T-helper 2 cell treated with Interferon-gamma antibody and Interleukin-4, amounts not matched to agents 5 μg/mL and 100 μg/mL, for 36 hours (primary cell): Measurements from ENCODE around the gene DCLRE1B.
A peak's percentile ranks its signal among the peaks of the same experiment; 100 is the strongest.

Experiments
- DNase-seq: peaks from one replicate; pipeline ENCODE4 v3.0.0; 2021; ENCODE audit warnings: low spot score
- H3K27ac Mint-ChIP-seq: one replicate; pipeline ENCODE4 v1.8.0; 2021; ENCODE audit warnings: mild to moderate bottlenecking, mixed read lengths
- H3K27me3 Mint-ChIP-seq: one replicate; pipeline ENCODE4 v1.8.0; 2021; ENCODE audit warnings: low read depth, mixed read lengths
- H3K36me3 Mint-ChIP-seq: one replicate; pipeline ENCODE4 v1.8.0; 2021; ENCODE audit warnings: low read depth, mixed read lengths
- H3K4me1 Mint-ChIP-seq: one replicate; pipeline ENCODE4 v1.8.0; 2021; ENCODE audit warnings: low read depth, mixed read lengths
- H3K4me3 Mint-ChIP-seq: one replicate; pipeline ENCODE4 v1.8.0; 2022; ENCODE audit warnings: mild to moderate bottlenecking, moderate library complexity, mixed read lengths
- H3K9me3 Mint-ChIP-seq: one replicate; pipeline ENCODE4 v1.8.0; 2021; ENCODE audit warnings: mixed read lengths

The DCLRE1B gene

GRCh38 chr1:113958691-113959090, 53.6 kb downstream of the DCLRE1B start:
- Mint-ChIP-seq H3K36me3 (peaks cover 65% of the 10 kb centered on the region), H3K4me3 (no peak overlapping the region), H3K27me3 (no peaks in the 10 kb centered on the region), H3K4me1 (peaks cover 19% of the 10 kb centered on the region), H3K9me3 (no peaks in the 10 kb centered on the region), H3K27ac (no peak overlapping the region)
- no peak for DNase-seq

- Mint-ChIP-seq H3K27me3 (no peaks in the 10 kb centered on the region), H3K4me1 (peaks cover 6% of the 10 kb centered on the region), H3K27ac (peak overlapping the region; percentile 43), H3K36me3 (peaks cover 69% of the 10 kb centered on the region), H3K9me3 (no peaks in the 10 kb centered on the region), H3K4me3 (no peak overlapping the region)
- DNase-seq: no peak
Measured at GRCh38 chr1:113963281-113963906, 58.3 kb downstream of the DCLRE1B start.
